Measurements from ENCODE around the gene PRAMEF20.

Gene PRAMEF20

GRCh38 chr1:13469343-13469742, 59.1 kb downstream of the PRAMEF20 start:
- no peak for TF ChIP-seq PAX5 (IDR thresholded peaks at IDR 0.05; ENCODE audit: insufficient read depth, low read length, severe bottlenecking)
- no peak for TF ChIP-seq POLR2A (IDR thresholded peaks at IDR 0.05; ENCODE audit: low read depth, low read length)
- no peak for TF ChIP-seq POU2F2 (IDR thresholded peaks at IDR 0.05; ENCODE audit: low read depth, low read length)
- TF ChIP-seq TAF1 (IDR thresholded peaks at IDR 0.05; ENCODE audit: low read depth, low read length), result no peak
- TF ChIP-seq POLR2AphosphoS5 (IDR thresholded peaks at IDR 0.05; ENCODE audit: low read depth, low read length), result no peak
- no peak for TF ChIP-seq SPI1 (IDR thresholded peaks at IDR 0.05; ENCODE audit: low read depth, low read length)
- peak; percentile 28 for DNase-seq (ENCODE audit: insufficient read length, low spot score)
- FAIRE-seq, result no peak

All from GM12891 (cell line).